K562 (cell line): ENCODE measurements around the gene IFT25. TPM values are rescaled to one million over a fixed set of nuclear protein-coding genes. Genes with fewer than 3 reads are reported as not detected.

ENCODE experiments used
- BCOR ChIP-seq: fragments of 450-650 bp; IDR thresholded peaks from 2 replicates; pipeline ENCODE4 v1.6.1; 2016
- CBX3 ChIP-seq, 2 experiments: IDR thresholded peaks; 1 replicate in 1 of 2; 2 replicates in 1 of 2; pipeline ENCODE4 v1.6.1; 2012; ENCODE audit warnings: inconsistent platforms in 2 of 2, low read length in 2 of 2, borderline replicate concordance in 1 of 2, control low read depth in 1 of 2
- FUS ChIP-seq: fragments of 200-400 bp; formaldehyde crosslinking; optimal IDR thresholded peaks from 2 replicates; pipeline ENCODE3; 2017; ENCODE audit warnings: low read depth, low read length
- GTF3C2 ChIP-seq: IDR thresholded peaks from 3 replicates; pipeline ENCODE4 v1.6.1; 2011; ENCODE audit warnings: borderline replicate concordance, mild to moderate bottlenecking, moderate library complexity; ENCODE audit not compliant: insufficient read length; ENCODE audit errors: extremely low read depth
- HMGN3 ChIP-seq: IDR thresholded peaks from 2 replicates; pipeline ENCODE4 v1.6.1; 2011; ENCODE audit warnings: borderline replicate concordance, low read depth, mild to moderate bottlenecking, mixed read lengths, low read length; ENCODE audit not compliant: insufficient read length; ENCODE audit errors: extremely low read depth
- POLR2G ChIP-seq: fragments of 200-400 bp; formaldehyde crosslinking; IDR thresholded peaks from 2 replicates; pipeline ENCODE4 v1.6.1; 2017; ENCODE audit warnings: low read depth, mild to moderate bottlenecking, antibody characterized with exemption, low read length, moderate library complexity
- PURB ChIP-seq: sonication (generic); formaldehyde crosslinking; IDR thresholded peaks from 2 replicates; pipeline ENCODE4 v1.9.0; 2021; ENCODE audit warnings: low read depth, mild to moderate bottlenecking, missing genetic modification reagents
- SMAD2 ChIP-seq: fragments of 150-350 bp; IDR thresholded peaks from 2 replicates; pipeline ENCODE4 v1.6.1; 2014; ENCODE audit warnings: low read depth, mild to moderate bottlenecking, low read length
- VEZF1 ChIP-seq: fragments of 200-800 bp; sonication (Bioruptor generic); IDR thresholded peaks from 2 replicates; pipeline ENCODE4 v1.6.1; 2017; ENCODE audit warnings: missing genetic modification characterization, missing compliant biosample characterization
- ZBTB11 ChIP-seq, 3 experiments: fragments of 200-800 bp in 1 of 3; fragments of 250-450 bp in 1 of 3; fragments of 450-650 bp in 1 of 3; sonication (Bioruptor Pico) in 1 of 3; sonication (Bioruptor generic) in 1 of 3; formaldehyde crosslinking in 1 of 3; IDR thresholded peaks; 2 replicates each; pipeline versions ENCODE4 v1.6.1 to v1.8.0; 2016 to 2022; ENCODE audit warnings: mild to moderate bottlenecking in 2 of 3, missing genetic modification characterization in 2 of 3, missing compliant biosample characterization in 1 of 3, moderate library complexity in 1 of 3
- ZBTB12 ChIP-seq: fragments of 250-450 bp; sonication (Bioruptor Pico); IDR thresholded peaks from 2 replicates; pipeline ENCODE4 v1.4.0; 2020
- ZNF280A ChIP-seq: fragments of 450-650 bp; IDR thresholded peaks from 2 replicates; pipeline ENCODE4 v1.6.1; 2018; ENCODE audit warnings: mild to moderate bottlenecking, low read depth; ENCODE audit not compliant: partially characterized antibody
- ZNF584 ChIP-seq: fragments of 200-800 bp; sonication (Bioruptor generic); IDR thresholded peaks from 2 replicates; pipeline ENCODE4 v1.6.1; 2016; ENCODE audit warnings: low read depth, mild to moderate bottlenecking, missing genetic modification characterization, missing compliant biosample characterization
- ZNF766 ChIP-seq: fragments of 200-800 bp; sonication (Bioruptor generic); conservative IDR thresholded peaks from 2 replicates; pipeline ENCODE4 v1.6.1; 2016; ENCODE audit warnings: missing genetic modification characterization, missing compliant biosample characterization
- polyA plus RNA-seq, 8 experiments: library from polyadenylated mRNA; depleted of rRNA in 4 of 8; stranded (reverse) in 5 of 8; unstranded in 3 of 8; fragments of >200 nt; fragmentation: Nextera tagmentation in 2 of 8; fragmentation: Illumina TruSeq in 1 of 8; extraction: Ambion mirVana in 2 of 8; extraction: Trizol in 1 of 8; gene quantifications; 2 replicates each; pipeline versions ENCODE4 v1.2.1 to v1.2.3, GENCODE V29; 2011 to 2014; ENCODE audit warnings: inconsistent platforms in 1 of 8, missing spikeins in 1 of 8
- total RNA-seq, 7 experiments: library from RNA; depleted of rRNA in 6 of 7; stranded (reverse); fragments of >200 nt in 6 of 7; fragmentation: Illumina TruSeq in 2 of 7; extraction: Trizol in 2 of 7; gene quantifications; 2 replicates each; pipeline versions ENCODE4 v1.2.1 to v1.2.3, GENCODE V29; 2011 to 2021; ENCODE audit warnings: low replicate concordance in 1 of 7

Gene IFT25
- total and polyA plus RNA-seq, 9 of the 15 experiments (the other 6 are each of a cell fraction or from before 2014, with no cell fraction given): 93.6 to 209 (median 167) TPM

GRCh38 chr1:53946252-53947171 lies 1.0 kb upstream of the IFT25 start, which contains the start of gene LRRC42 (continued):
- TF ChIP-seq ZNF280A (peak; percentile 63), ZNF584 (no peak), SMAD2 (no peak), FUS (no peak), ZNF766 (CRISPR knock-in tag) (peak; percentile 71), ZBTB11 (CRISPR knock-in tag; IDR thresholded peaks at IDR 0.05) (0 out of 6 replicates have a peak, but pooled peaks of 1 of the 3 experiments have one; percentile 24), HMGN3 (peak; percentile 72), PURB (no peak), CBX3 (IDR thresholded peaks at IDR 0.05; ENCODE audit: borderline replicate concordance in 1 of 2, low read length in 2 of 2) (no peak), GTF3C2 (no peak), BCOR (no peak), ZBTB12 (CRISPR knock-in tag) (no peak), VEZF1 (CRISPR knock-in tag) (peak; percentile 97), POLR2G (peak; percentile 80)
